Natural killer cell (primary cell): ENCODE results near the gene MICU2. TPM values are rescaled to one million over a fixed set of nuclear protein-coding genes. Genes with fewer than 3 reads are reported as not detected.

ENCODE experiments used
- total RNA-seq, 4 donors: library from RNA; stranded (reverse); fragments of 120-200 nt in 1 of 4; gene quantifications; one replicate each; pipeline versions ENCODE4 v1.2.3 to v1.2.4, GENCODE V29; 2013 to 2022

MICU2 gene
- total RNA-seq, 3 donors from 2014 or later (not counting 1 experiment from before 2014, with no cell fraction given) = 40.2 to 47.1 (median 41.4) TPM

Other genes starting within 250 kb of the MICU2 start
- gene ZDHHC20, start 144.9 kb downstream of the MICU2 start, total RNA-seq = 100 to 1,000 TPM in 1 of 3 donors, 10 to 100 TPM in 2; 85.1 to 116 (median 93.4) TPM
- gene FGF9, start 66.9 kb upstream of the MICU2 start, total RNA-seq = 1 to 10 TPM in 1 of 3 donors, under 1 TPM in 2; 0.28 to 1.2 (median 0.80) TPM